B cell (primary cell): ENCODE measurements around the gene ERVW-1. TPM values are rescaled to one million over a fixed set of nuclear protein-coding genes. Genes with fewer than 3 reads are reported as not detected.

ENCODE experiments used
- ATAC-seq: fragments of 200-7000 bp; cut with Tn5 transposase; one replicate; pipeline ENCODE4 v1.10.0; 2021; ENCODE audit warnings: low read depth, mild to moderate bottlenecking, moderate number of reproducible peaks, moderate library complexity
- CTCF ChIA-PET: fragments of 350-600 bp; sonication (Branson Sonifier 250); formaldehyde crosslinking; loops from one replicate; lab custom pipeline; 2021; ENCODE audit warnings: antibody characterized with exemption, inconsistent platforms; lab: Charles Lee
- POLR2A ChIA-PET: fragments of 350-600 bp; sonication (Branson Sonifier 250); formaldehyde crosslinking; loops from one replicate; lab custom pipeline; 2021; ENCODE audit warnings: antibody characterized with exemption; lab: Charles Lee
- DNase-seq: peaks from one replicate; pipeline ENCODE4 v3.0.0; 2013
- H2AFZ ChIP-seq: 2 replicates; pipeline ENCODE4 v1.6.1; 2012; ENCODE audit warnings: mild to moderate bottlenecking, low read depth, low read length; ENCODE audit not compliant: insufficient read depth, poor library complexity, severe bottlenecking
- H3K27ac ChIP-seq, 2 donors: 1 replicate in 1 of 2; 2 replicates in 1 of 2; pipeline ENCODE4 v1.5.1; 2012 to 2013; ENCODE audit warnings: low read length in 2 of 2, mild to moderate bottlenecking in 2 of 2, moderate library complexity in 1 of 2
- H3K27me3 ChIP-seq, 4 experiments: fragments of 200-600 bp in 1 of 4; sonication (generic) in 1 of 4; replicated peaks in 1 of 4; 1 replicate in 2 of 4; 2 replicates in 2 of 4; pipeline versions ENCODE4 v1.6.1 to v1.7.0; 2013 to 2016; ENCODE audit warnings: low read length in 3 of 4, mild to moderate bottlenecking in 2 of 4, mixed read lengths in 1 of 4, moderate library complexity in 1 of 4; ENCODE audit not compliant: insufficient read depth in 4 of 4, control insufficient read depth in 3 of 4; ENCODE audit errors: control extremely low read depth in 1 of 4
- H3K36me3 ChIP-seq, 2 experiments: replicated peaks in 1 of 2; 1 replicate in 1 of 2; 2 replicates in 1 of 2; pipeline versions ENCODE4 v1.6.1 to v1.7.1; 2013; ENCODE audit warnings: low read length in 1 of 2; ENCODE audit not compliant: insufficient read depth in 2 of 2, control insufficient read depth in 1 of 2; ENCODE audit errors: control extremely low read depth in 1 of 2, extremely low read depth in 1 of 2
- H3K4me1 ChIP-seq, 2 donors: fragments of 200-600 bp in 1 of 2; sonication (generic) in 1 of 2; 1 replicate in 1 of 2; 2 replicates in 1 of 2; pipeline versions ENCODE4 v1.5.1 to v1.6.1; 2013 to 2017; ENCODE audit warnings: low read length in 2 of 2; ENCODE audit not compliant: control insufficient read depth in 2 of 2, insufficient read depth in 2 of 2
- H3K4me2 ChIP-seq: replicated peaks from 2 replicates; pipeline ENCODE3; 2012; ENCODE audit warnings: mild to moderate bottlenecking, low read depth, low read length; ENCODE audit not compliant: poor library complexity, severe bottlenecking
- H3K4me3 ChIP-seq, 5 experiments: fragments of 200-600 bp in 1 of 5; sonication (generic) in 1 of 5; 1 replicate in 3 of 5; 2 replicates in 2 of 5; pipeline versions ENCODE4 v1.5.1 to v1.7.0; 2011 to 2016; ENCODE audit warnings: low read length in 4 of 5, mild to moderate bottlenecking in 4 of 5, low read depth in 2 of 5, control low read depth in 1 of 5, moderate library complexity in 1 of 5; ENCODE audit not compliant: insufficient read depth in 1 of 5; ENCODE audit errors: control extremely low read depth in 1 of 5, extremely low read depth in 1 of 5
- H3K79me2 ChIP-seq: fragments of 200-600 bp; sonication (generic); one replicate; pipeline ENCODE4 v1.6.0; 2016; ENCODE audit warnings: low read length; ENCODE audit not compliant: control insufficient read depth, insufficient read depth
- H3K9ac ChIP-seq: fragments of 200-600 bp; sonication (generic); 2 replicates; pipeline ENCODE4 v1.6.1; 2017; ENCODE audit warnings: mild to moderate bottlenecking, low read length, moderate library complexity
- H3K9me3 ChIP-seq, 3 donors: one replicate each; pipeline versions ENCODE4 v1.6.1 to v1.7.1; 2013; ENCODE audit warnings: low read length in 2 of 3; ENCODE audit not compliant: control insufficient read depth in 2 of 3, insufficient read depth in 1 of 3; ENCODE audit errors: control extremely low read depth in 1 of 3
- H4K20me1 ChIP-seq: 2 replicates; pipeline ENCODE4 v1.6.0; 2012; ENCODE audit warnings: mild to moderate bottlenecking, low read length; ENCODE audit not compliant: insufficient read depth, control insufficient read depth, poor library complexity, severe bottlenecking
- H3K27ac Mint-ChIP-seq: one replicate; pipeline ENCODE4 v1.8.0; 2021; ENCODE audit warnings: mixed read lengths
- H3K27me3 Mint-ChIP-seq: one replicate; pipeline ENCODE4 v1.8.0; 2021; ENCODE audit warnings: mixed read lengths
- H3K4me1 Mint-ChIP-seq: one replicate; pipeline ENCODE4 v1.8.0; 2021; ENCODE audit warnings: mixed read lengths
- H3K4me3 Mint-ChIP-seq: one replicate; pipeline ENCODE4 v1.8.0; 2021; ENCODE audit warnings: mixed read lengths
- H3K9me3 Mint-ChIP-seq: one replicate; pipeline ENCODE4 v1.8.0; 2022; ENCODE audit warnings: mixed read lengths; ENCODE audit not compliant: insufficient read depth
- EZH2 ChIP-seq: IDR thresholded peaks from 2 replicates; pipeline ENCODE4 v1.6.1; 2012; ENCODE audit warnings: borderline replicate concordance, low read depth, mild to moderate bottlenecking, moderate library complexity, low read length; ENCODE audit not compliant: insufficient read depth, poor library complexity, severe bottlenecking
- WGBS: methylation state at CpG from one replicate; pipeline ENCODE4 v1.1.5; 2013; ENCODE audit warnings: missing lambda C conversion rate; ENCODE audit not compliant: insufficient coverage; 5-methylcytosine and 5-hydroxymethylcytosine counted together
- intact Hi-C: fragments of 100-400 bp; cut with micrococcal nuclease; formaldehyde crosslinking; loops from one replicate; pipeline ENCODE4 v1.10.0; 2022
- polyA plus RNA-seq: library from polyadenylated mRNA; depleted of rRNA; stranded (reverse); fragments of >200 nt; gene quantifications from 2 replicates; pipeline ENCODE4 v1.2.3, GENCODE V29; 2012
- total RNA-seq, 2 donors: library from RNA; stranded (reverse); fragments of 120-200 nt in 1 of 2; gene quantifications; 1 replicate in 1 of 2; 2 replicates in 1 of 2; pipeline versions ENCODE4 v1.2.3 to v1.2.4, GENCODE V29; 2013 to 2022
- TF ChIP-seq, protein P1 (sequence below): fragments of 200-600 bp; IDR thresholded peaks from one replicate; pipeline ENCODE4 v1.8.0; 2022; ENCODE audit warnings: antibody characterized with exemption, mild to moderate bottlenecking

The ERVW-1 gene
- total and polyA plus RNA-seq, 2 donors (not counting 1 experiment from before 2014, with no cell fraction given): not detected

GRCh38 chr7:92422926-92423325 is 54.8 kb downstream of the ERVW-1 start:
- ATAC-seq (no peak), DNase-seq (no peak)
- Histone ChIP-seq H2AFZ (no peak overlapping the region), H3K27ac (no peak overlapping the region), H3K27me3 (peaks cover 0 to 6% (median 0%) of the 10 kb centered on the region in 4 experiments), H3K4me3 (no peak overlapping the region), H3K4me1 (peaks cover 4% of the 10 kb centered on the region in 2 donors), H3K36me3 (no peaks in the 10 kb centered on the region), H4K20me1 (no peaks in the 10 kb centered on the region), H3K79me2 (no peaks in the 10 kb centered on the region), H3K9ac (no peak overlapping the region), H3K4me2 (no peak overlapping the region), H3K9me3 (no peaks in the 10 kb centered on the region)
- ChIA-PET POLR2A (no interaction called here), CTCF (interaction anchor here (1.1 to 7.9 kb wide), 2 partner anchors 10 to 23 kb away, joined by 3 to 133 read pairs; partner anchors contain the start of gene GATAD1)
- H3K27ac Mint-ChIP-seq: no peak overlapping the region
- no peak overlapping the region for H3K4me3 Mint-ChIP-seq
- intact Hi-C loops: loop anchor here (5.0 kb wide), 1 partner anchor 39 kb away; no protein-coding TSS in a partner anchor
- peaks cover 27% of the 10 kb centered on the region for H3K27me3 Mint-ChIP-seq
- 96% methylated on average over 6 of the region's 6 CpGs for WGBS
- H3K9me3 Mint-ChIP-seq: no peaks in the 10 kb centered on the region
- peaks cover 10% of the 10 kb centered on the region for H3K4me1 Mint-ChIP-seq
- no peak for TF ChIP-seq EZH2
- TF ChIP-seq, protein P1, sequence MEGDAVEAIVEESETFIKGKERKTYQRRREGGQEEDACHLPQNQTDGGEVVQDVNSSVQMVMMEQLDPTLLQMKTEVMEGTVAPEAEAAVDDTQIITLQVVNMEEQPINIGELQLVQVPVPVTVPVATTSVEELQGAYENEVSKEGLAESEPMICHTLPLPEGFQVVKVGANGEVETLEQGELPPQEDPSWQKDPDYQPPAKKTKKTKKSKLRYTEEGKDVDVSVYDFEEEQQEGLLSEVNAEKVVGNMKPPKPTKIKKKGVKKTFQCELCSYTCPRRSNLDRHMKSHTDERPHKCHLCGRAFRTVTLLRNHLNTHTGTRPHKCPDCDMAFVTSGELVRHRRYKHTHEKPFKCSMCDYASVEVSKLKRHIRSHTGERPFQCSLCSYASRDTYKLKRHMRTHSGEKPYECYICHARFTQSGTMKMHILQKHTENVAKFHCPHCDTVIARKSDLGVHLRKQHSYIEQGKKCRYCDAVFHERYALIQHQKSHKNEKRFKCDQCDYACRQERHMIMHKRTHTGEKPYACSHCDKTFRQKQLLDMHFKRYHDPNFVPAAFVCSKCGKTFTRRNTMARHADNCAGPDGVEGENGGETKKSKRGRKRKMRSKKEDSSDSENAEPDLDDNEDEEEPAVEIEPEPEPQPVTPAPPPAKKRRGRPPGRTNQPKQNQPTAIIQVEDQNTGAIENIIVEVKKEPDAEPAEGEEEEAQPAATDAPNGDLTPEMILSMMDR: no peak

DNA sequence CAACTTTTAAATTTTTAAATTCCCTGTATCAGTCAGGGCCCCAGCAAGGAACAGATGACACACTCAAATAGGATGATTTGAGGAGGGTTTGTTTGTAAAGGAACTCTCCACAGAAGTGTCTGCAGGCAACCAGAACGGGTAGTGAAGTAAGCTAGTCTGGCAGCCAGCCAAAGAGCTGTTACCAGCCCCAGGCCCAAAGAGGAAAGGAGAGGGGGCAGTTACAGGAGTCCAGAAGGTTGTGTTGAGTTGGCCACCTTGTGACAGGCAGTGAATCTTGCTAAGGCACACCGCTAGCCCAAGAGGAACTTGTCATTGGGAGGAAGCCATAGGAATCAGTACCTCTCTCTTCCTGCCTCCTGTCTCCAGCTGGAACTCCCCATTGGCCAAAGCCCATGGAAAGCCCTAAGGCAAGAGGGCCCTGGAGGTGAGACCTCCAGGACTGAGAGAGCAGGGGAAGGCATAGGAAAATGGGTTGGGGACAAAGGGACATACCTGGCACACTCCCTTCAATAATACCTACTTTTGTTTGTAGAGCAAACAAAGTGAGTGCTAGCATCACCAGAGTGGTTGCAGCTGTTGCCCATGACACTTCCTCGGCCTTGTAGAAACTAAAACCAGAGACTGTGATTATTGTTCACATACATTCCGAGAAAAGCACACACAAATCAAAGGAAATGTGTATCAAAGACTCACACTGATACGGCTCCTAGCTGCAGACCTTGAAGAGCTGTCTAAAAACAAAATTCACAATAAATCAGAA is 55.9 kb downstream of the ERVW-1 start:
- Histone ChIP-seq H3K27ac (no peak overlapping the region), H4K20me1 (no peaks in the 10 kb centered on the region), H3K79me2 (no peaks in the 10 kb centered on the region), H3K9me3 (no peaks in the 10 kb centered on the region), H3K9ac (no peak overlapping the region), H3K4me3 (no peak overlapping the region), H2AFZ (peak overlapping the region; percentile 22), H3K36me3 (no peaks in the 10 kb centered on the region), H3K27me3 (peaks cover 0 to 6% (median 0%) of the 10 kb centered on the region in 4 experiments), H3K4me1 (peaks cover 4% of the 10 kb centered on the region in 2 donors), H3K4me2 (no peak overlapping the region)
- Mint-ChIP-seq H3K4me3 (no peak overlapping the region), H3K4me1 (peaks cover 10% of the 10 kb centered on the region), H3K27me3 (peaks cover 20% of the 10 kb centered on the region), H3K27ac (no peak overlapping the region), H3K9me3 (no peaks in the 10 kb centered on the region)
- ATAC-seq (no peak), DNase-seq (no peak)
- CTCF ChIA-PET: interaction anchor here (7.9 kb wide), 1 partner anchor 24 kb away, joined by 133 read pairs; the partner anchor contains the start of gene GATAD1
- TF ChIP-seq EZH2: no peak
- TF ChIP-seq, protein P1: no peak
- POLR2A ChIA-PET: no interaction called here
- WGBS: 45% methylated on average over 3 of the region's 5 CpGs
- intact Hi-C loops: loop anchor here (5.0 kb wide), 1 partner anchor 40 kb away; no protein-coding TSS in a partner anchor
